Measurements from ENCODE around the gene TEX35.

The TEX35 gene

GRCh38 chr1:178541829-178542553, 29.1 kb downstream of the TEX35 start:
- H3K36me3 ChIP-seq: peaks cover under 1% of the 10 kb centered on the region; the same call in 1 of the 2 replicates
- peak; percentile 78 for DNase-seq
- H3K27me3 ChIP-seq (ENCODE audit: insufficient read depth, low read depth, severe bottlenecking): no peaks in the 10 kb centered on the region
- H3K27ac ChIP-seq: peak overlapping the region; percentile 91
- H3K4me3 ChIP-seq (ENCODE audit: low read depth, low read length): peak overlapping the region; percentile 97
- TF ChIP-seq, protein P1, sequence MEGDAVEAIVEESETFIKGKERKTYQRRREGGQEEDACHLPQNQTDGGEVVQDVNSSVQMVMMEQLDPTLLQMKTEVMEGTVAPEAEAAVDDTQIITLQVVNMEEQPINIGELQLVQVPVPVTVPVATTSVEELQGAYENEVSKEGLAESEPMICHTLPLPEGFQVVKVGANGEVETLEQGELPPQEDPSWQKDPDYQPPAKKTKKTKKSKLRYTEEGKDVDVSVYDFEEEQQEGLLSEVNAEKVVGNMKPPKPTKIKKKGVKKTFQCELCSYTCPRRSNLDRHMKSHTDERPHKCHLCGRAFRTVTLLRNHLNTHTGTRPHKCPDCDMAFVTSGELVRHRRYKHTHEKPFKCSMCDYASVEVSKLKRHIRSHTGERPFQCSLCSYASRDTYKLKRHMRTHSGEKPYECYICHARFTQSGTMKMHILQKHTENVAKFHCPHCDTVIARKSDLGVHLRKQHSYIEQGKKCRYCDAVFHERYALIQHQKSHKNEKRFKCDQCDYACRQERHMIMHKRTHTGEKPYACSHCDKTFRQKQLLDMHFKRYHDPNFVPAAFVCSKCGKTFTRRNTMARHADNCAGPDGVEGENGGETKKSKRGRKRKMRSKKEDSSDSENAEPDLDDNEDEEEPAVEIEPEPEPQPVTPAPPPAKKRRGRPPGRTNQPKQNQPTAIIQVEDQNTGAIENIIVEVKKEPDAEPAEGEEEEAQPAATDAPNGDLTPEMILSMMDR (IDR thresholded peaks at IDR 0.05; ENCODE audit: low read depth, low read length): 0 out of 2 replicates have a peak, but pooled peaks have one; percentile 0
- H3K9me3 ChIP-seq (ENCODE audit: severe bottlenecking): no peaks in the 10 kb centered on the region

- H3K36me3 ChIP-seq: peaks cover 4% of the 10 kb centered on the region; the same call in 1 of the 2 replicates
- no peaks in the 10 kb centered on the region for H3K9me3 ChIP-seq (ENCODE audit: severe bottlenecking)
- DNase-seq: peak; percentile 96
- peak overlapping the region; percentile 91 for H3K27ac ChIP-seq
- TF ChIP-seq, protein P1 (IDR thresholded peaks at IDR 0.05; ENCODE audit: low read depth, low read length): peak; percentile 93
- H3K27me3 ChIP-seq (ENCODE audit: insufficient read depth, low read depth, severe bottlenecking): no peaks in the 10 kb centered on the region
- H3K4me3 ChIP-seq (ENCODE audit: low read depth, low read length): peak overlapping the region; percentile 97
Observed at GRCh38 chr1:178542554-178543289, 29.8 kb downstream of the TEX35 start.

DNA sequence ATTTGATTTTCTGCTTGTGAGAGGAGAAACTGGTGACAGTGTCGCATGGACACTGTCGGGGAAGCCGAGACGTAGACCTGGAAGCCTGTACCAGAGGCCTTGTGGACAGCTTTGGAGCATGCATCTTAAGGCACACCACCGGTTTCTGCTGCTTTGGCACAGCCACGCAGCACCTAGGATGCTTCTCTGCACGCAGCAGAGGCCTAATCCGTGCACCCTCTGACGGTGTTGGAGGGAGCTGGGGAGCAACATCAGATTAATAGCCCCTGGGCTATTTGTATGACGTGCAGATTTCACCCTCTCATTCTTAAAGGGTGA, 30.3 kb downstream of the TEX35 start:
- Histone ChIP-seq H3K4me3 (ENCODE audit: low read depth, low read length) (peak overlapping the region; percentile 97), H3K27ac (peak overlapping the region; percentile 91), H3K36me3 (peaks cover 4% of the 10 kb centered on the region; the same call in 1 of the 2 replicates), H3K27me3 (ENCODE audit: insufficient read depth, low read depth, severe bottlenecking) (no peaks in the 10 kb centered on the region), H3K9me3 (ENCODE audit: severe bottlenecking) (no peaks in the 10 kb centered on the region)
- TF ChIP-seq, protein P1 (IDR thresholded peaks at IDR 0.05; ENCODE audit: low read depth, low read length): no peak
- no peak for DNase-seq

- Histone ChIP-seq H3K4me3 (ENCODE audit: low read depth, low read length) (no peak overlapping the region), H3K27ac (no peak overlapping the region), H3K27me3 (ENCODE audit: insufficient read depth, low read depth, severe bottlenecking) (no peaks in the 10 kb centered on the region), H3K36me3 (peaks cover 4% of the 10 kb centered on the region), H3K9me3 (ENCODE audit: severe bottlenecking) (no peaks in the 10 kb centered on the region)
- no peak for DNase-seq
- TF ChIP-seq, protein P1 (IDR thresholded peaks at IDR 0.05; ENCODE audit: low read depth, low read length): no peak
Observed at GRCh38 chr1:178544531-178544930, 31.6 kb downstream of the TEX35 start.

- DNase-seq: no peak
- H3K27ac ChIP-seq: no peak overlapping the region
Observed at GRCh38 chr1:178548108-178548507, 35.2 kb downstream of the TEX35 start.

More at GRCh38 chr1:178548108-178548507, 35.2 kb downstream of the TEX35 start:
- TF ChIP-seq, protein P1 (IDR thresholded peaks at IDR 0.05; ENCODE audit: low read depth, low read length): no peak
- Histone ChIP-seq H3K27me3 (ENCODE audit: insufficient read depth, low read depth, severe bottlenecking) (no peaks in the 10 kb centered on the region), H3K4me3 (ENCODE audit: low read depth, low read length) (no peak overlapping the region), H3K36me3 (peaks cover 4% of the 10 kb centered on the region), H3K9me3 (ENCODE audit: severe bottlenecking) (no peaks in the 10 kb centered on the region)

Measured in WERI-Rb-1 (cell line).